ENCODE data around the gene ANKRD52.

DNA sequence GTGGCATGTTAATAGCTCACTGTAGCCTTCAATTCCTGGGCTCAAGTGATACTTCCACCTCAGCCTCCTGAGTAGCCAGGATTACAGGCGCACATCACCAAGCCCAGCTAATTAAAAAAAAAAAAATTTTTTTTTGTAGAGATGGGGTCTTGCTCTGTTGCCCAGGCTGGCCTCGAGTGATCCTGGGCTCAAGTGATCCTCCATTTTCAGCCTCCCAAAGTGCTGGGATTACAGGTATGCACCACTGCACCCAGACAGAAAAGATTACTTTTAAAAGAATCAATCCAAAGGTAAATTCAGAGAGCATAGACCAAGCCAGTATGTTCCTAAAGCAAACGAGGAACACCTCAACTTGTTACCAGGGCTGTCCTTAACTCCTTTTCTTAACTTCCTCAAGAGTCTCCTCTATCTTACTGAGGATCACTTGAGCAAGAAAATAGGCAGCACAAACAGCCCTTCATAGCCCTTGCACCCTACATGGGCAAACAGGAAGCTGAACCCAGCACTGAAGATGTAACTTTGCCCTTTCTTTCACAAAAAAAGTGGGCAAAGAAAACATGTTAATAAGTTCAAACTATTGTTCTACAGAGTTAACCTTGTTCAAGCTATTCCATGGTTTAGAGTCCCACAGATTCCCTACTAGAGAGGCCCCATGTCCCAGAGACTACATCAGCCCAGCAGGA lies 30.7 kb upstream of the ANKRD52 start:
- TF ChIP-seq CTCF (IDR thresholded peaks at IDR 0.05; ENCODE audit: borderline replicate concordance, extremely low read depth, low read length, poor library complexity, severe bottlenecking) (no peak), EZH2 (IDR thresholded peaks at IDR 0.05; ENCODE audit: borderline replicate concordance, low read depth, low read length, severe bottlenecking) (no peak)

Data from DND-41 (cell line).